DOHH2 (cell line): ENCODE results near the gene PIGN.

Experiments used
- H3F3A ChIP-seq: fragments of 200-600 bp; sonication (generic), shearing (Covaris generic); 2 replicates; pipeline ENCODE4 v1.6.0; 2016; ENCODE audit warnings: antibody characterized with exemption, mild to moderate bottlenecking; ENCODE audit not compliant: control insufficient read depth, insufficient read depth
- H3K27ac ChIP-seq: fragments of 200-600 bp; sonication (generic); 2 replicates; pipeline ENCODE4 v1.5.1; 2014; ENCODE audit warnings: low read depth, mild to moderate bottlenecking, low read length, moderate library complexity
- H3K27me3 ChIP-seq: fragments of 200-600 bp; sonication (generic); 2 replicates; pipeline ENCODE4 v1.6.1; 2014; ENCODE audit warnings: mild to moderate bottlenecking, low read length, mixed read lengths; ENCODE audit not compliant: control insufficient read depth
- H3K36me3 ChIP-seq: fragments of 200-600 bp; sonication (generic); 2 replicates; pipeline ENCODE4 v1.6.1; 2014; ENCODE audit warnings: mild to moderate bottlenecking, low read length, moderate library complexity, mixed read lengths; ENCODE audit not compliant: control insufficient read depth
- H3K4me1 ChIP-seq: fragments of 200-600 bp; sonication (generic); 2 replicates; pipeline ENCODE4 v1.6.1; 2014; ENCODE audit warnings: mild to moderate bottlenecking, low read length, mixed read lengths; ENCODE audit not compliant: control insufficient read depth
- H3K4me2 ChIP-seq: fragments of 200-600 bp; sonication (generic); 2 replicates; pipeline ENCODE4 v1.6.0; 2014; ENCODE audit warnings: mild to moderate bottlenecking, low read length, moderate library complexity
- H3K4me3 ChIP-seq: fragments of 200-600 bp; sonication (generic); 2 replicates; pipeline ENCODE4 v1.5.1; 2014; ENCODE audit warnings: mild to moderate bottlenecking, low read length, mixed read lengths
- H3K79me2 ChIP-seq: fragments of 200-600 bp; sonication (generic); 2 replicates; pipeline ENCODE4 v1.6.1; 2014; ENCODE audit warnings: mild to moderate bottlenecking, low read length, mixed read lengths; ENCODE audit not compliant: control insufficient read depth
- H3K9me2 ChIP-seq: fragments of 200-600 bp; sonication (generic); replicated peaks from 2 replicates; pipeline ENCODE4 v1.6.1; 2014; ENCODE audit warnings: mild to moderate bottlenecking, low read length, mixed read lengths; ENCODE audit not compliant: control insufficient read depth
- H3K9me3 ChIP-seq: fragments of 200-600 bp; sonication (generic); 2 replicates; pipeline ENCODE4 v1.6.1; 2014; ENCODE audit warnings: antibody characterized with exemption, low read length, mixed read lengths; ENCODE audit not compliant: control insufficient read depth, insufficient read depth
- H4K20me1 ChIP-seq: fragments of 200-600 bp; sonication (generic); 2 replicates; pipeline ENCODE4 v1.6.0; 2014; ENCODE audit warnings: low read depth, mild to moderate bottlenecking, antibody characterized with exemption, low read length, moderate library complexity; ENCODE audit not compliant: control insufficient read depth, insufficient read depth
- CTCF ChIP-seq: fragments of 200-600 bp; sonication (generic); IDR thresholded peaks from one replicate; pipeline ENCODE4 v1.5.1; 2014; ENCODE audit warnings: antibody characterized with exemption, mild to moderate bottlenecking, low read depth, low read length; ENCODE audit not compliant: poor library complexity, severe bottlenecking
- EZH2phosphoT487 ChIP-seq: fragments of 200-600 bp; sonication (generic); IDR thresholded peaks from 2 replicates; pipeline ENCODE4 v1.6.1; 2017; ENCODE audit warnings: borderline replicate concordance, mild to moderate bottlenecking, antibody characterized with exemption, low read length, moderate library complexity, mixed read lengths

PIGN gene

GRCh38 chr18:62138461-62139235, 48.2 kb downstream of the PIGN start:
- Histone ChIP-seq H3F3A (no peaks in the 10 kb centered on the region), H3K9me2 (no peaks in the 10 kb centered on the region), H3K9me3 (no peaks in the 10 kb centered on the region), H3K4me3 (no peak overlapping the region), H3K4me1 (no peaks in the 10 kb centered on the region), H3K27me3 (no peaks in the 10 kb centered on the region), H3K79me2 (no peaks in the 10 kb centered on the region), H3K36me3 (no peaks in the 10 kb centered on the region; the same call in 1 of the 2 replicates), H3K27ac (no peak overlapping the region), H3K4me2 (no peak overlapping the region), H4K20me1 (no peaks in the 10 kb centered on the region)
- TF ChIP-seq CTCF (no peak), EZH2phosphoT487 (no peak)

GRCh38 chr18:62131301-62131909, 55.5 kb downstream of the PIGN start:
- H3K27ac ChIP-seq = no peak overlapping the region

GRCh38 chr18:62128157-62128556, 58.7 kb downstream of the PIGN start:
- no peak overlapping the region for H3K4me2 ChIP-seq
- no peaks in the 10 kb centered on the region for H3K27me3 ChIP-seq
- H4K20me1 ChIP-seq = no peaks in the 10 kb centered on the region
- no peaks in the 10 kb centered on the region for H3K9me3 ChIP-seq
- 0 out of 2 replicates have a peak, but pooled peaks cover 3% of the 10 kb centered on the region for H3F3A ChIP-seq
- H3K9me2 ChIP-seq = no peaks in the 10 kb centered on the region
- H3K4me3 ChIP-seq = no peak overlapping the region
- no peaks in the 10 kb centered on the region for H3K79me2 ChIP-seq
- H3K36me3 ChIP-seq = no peaks in the 10 kb centered on the region
- H3K4me1 ChIP-seq = no peaks in the 10 kb centered on the region
- TF ChIP-seq EZH2phosphoT487 (no peak), CTCF (no peak)
- H3K27ac ChIP-seq = no peak overlapping the region

More at GRCh38 chr18:62131301-62131909, 55.5 kb downstream of the PIGN start:
- no peaks in the 10 kb centered on the region for H3K4me1 ChIP-seq
- no peak overlapping the region for H3K4me3 ChIP-seq
- H3F3A ChIP-seq = 0 out of 2 replicates have a peak, but pooled peaks cover 3% of the 10 kb centered on the region
- TF ChIP-seq CTCF = peak; percentile 77
- TF ChIP-seq EZH2phosphoT487 = no peak
- H3K79me2 ChIP-seq = no peaks in the 10 kb centered on the region
- H4K20me1 ChIP-seq = no peaks in the 10 kb centered on the region
- H3K9me2 ChIP-seq = no peaks in the 10 kb centered on the region
- H3K4me2 ChIP-seq = no peak overlapping the region
- no peaks in the 10 kb centered on the region for H3K9me3 ChIP-seq
- no peaks in the 10 kb centered on the region for H3K36me3 ChIP-seq
- no peaks in the 10 kb centered on the region for H3K27me3 ChIP-seq
